ENCODE data around the gene MXD3. TPM values are rescaled to one million over a fixed set of nuclear protein-coding genes. Genes with fewer than 3 reads are reported as not detected.

The MXD3 gene
- polyA plus RNA-seq, 2 of the 4 experiments (the other 2 are of a cell fraction): 5.3 to 16.9 TPM

DNA sequence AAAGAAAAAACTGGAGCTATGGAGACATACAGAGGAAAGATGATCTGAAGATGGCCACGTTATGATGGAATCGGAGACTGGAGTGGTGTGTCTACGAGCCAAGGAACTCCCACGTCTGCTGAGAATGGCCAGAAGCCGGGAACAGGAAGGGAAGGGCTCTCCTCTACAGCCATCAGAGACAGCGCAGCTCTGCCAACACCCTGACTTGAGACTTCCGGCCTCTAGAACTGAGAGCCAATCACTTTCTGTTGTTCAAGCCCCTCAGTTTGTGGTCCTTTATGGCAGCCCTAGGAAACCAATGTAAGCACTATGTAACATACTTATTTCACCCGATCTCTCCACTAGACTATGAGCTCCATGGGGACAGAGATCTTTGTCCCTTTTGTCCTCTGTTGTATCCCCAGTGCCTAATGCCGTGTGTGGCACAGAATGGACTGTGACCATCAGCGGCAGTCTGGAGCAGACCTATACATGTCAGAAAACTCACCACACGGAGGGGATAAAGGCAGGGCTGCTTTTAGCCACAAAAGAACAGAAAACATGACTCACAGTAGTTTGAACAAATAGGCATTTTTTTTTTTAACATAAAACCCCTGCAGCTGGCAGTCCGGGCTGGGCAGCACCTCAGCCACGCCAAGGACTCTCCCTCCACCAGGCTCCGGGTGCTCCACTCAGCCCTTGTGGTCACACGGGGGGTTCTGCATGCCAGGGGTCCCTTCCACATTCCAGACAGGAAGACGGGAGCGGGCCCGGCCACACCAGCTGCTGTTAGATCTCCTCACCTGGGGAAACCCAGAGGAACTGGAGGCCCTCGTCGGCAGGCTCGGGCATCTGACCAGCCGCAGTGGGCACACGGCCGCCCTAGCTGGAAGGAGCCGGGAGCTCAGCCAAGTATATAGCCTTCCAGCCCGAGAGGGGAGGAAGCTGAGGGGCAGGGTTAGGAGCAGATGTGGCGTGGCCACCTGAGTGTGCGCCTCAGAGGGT lies 16.1 kb upstream of the MXD3 start:
- TF ChIP-seq, protein P1, sequence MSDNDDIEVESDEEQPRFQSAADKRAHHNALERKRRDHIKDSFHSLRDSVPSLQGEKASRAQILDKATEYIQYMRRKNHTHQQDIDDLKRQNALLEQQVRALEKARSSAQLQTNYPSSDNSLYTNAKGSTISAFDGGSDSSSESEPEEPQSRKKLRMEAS (IDR thresholded peaks at IDR 0.05): peak; percentile 30; the same call in 1 of the 2 replicates
- TF ChIP-seq KDM1A (IDR thresholded peaks at IDR 0.05; ENCODE audit: low read depth): no peak
- CTCF ChIA-PET: interaction anchor here (0.7 to 3.4 kb wide), 13 partner anchors 8 to 323 kb away, joined by 3 to 21 read pairs (median 4); no protein-coding TSS in a partner anchor
- FAIRE-seq: no peak
- peak overlapping the region; percentile 41 to 81 for H3K27ac ChIP-seq
- ATAC-seq: peak; percentile 28 to 57; a peak in 5 of 6 replicates
- no peak overlapping the region for H3K4me3 ChIP-seq
- POLR2A ChIA-PET: no interaction called here
- 72% methylated on average over 18 of the region's 28 CpGs for WGBS (ENCODE audit: missing lambda C conversion rate)
- H3K4me2 ChIP-seq: peak overlapping the region; percentile 58
- peaks cover 43% of the 10 kb centered on the region for H3K4me1 ChIP-seq
- H3K9me3 ChIP-seq: no peaks in the 10 kb centered on the region
- DNase-seq (ENCODE audit: low read depth in 1 of 2, low spot score in 1 of 2): no peak

DNA sequence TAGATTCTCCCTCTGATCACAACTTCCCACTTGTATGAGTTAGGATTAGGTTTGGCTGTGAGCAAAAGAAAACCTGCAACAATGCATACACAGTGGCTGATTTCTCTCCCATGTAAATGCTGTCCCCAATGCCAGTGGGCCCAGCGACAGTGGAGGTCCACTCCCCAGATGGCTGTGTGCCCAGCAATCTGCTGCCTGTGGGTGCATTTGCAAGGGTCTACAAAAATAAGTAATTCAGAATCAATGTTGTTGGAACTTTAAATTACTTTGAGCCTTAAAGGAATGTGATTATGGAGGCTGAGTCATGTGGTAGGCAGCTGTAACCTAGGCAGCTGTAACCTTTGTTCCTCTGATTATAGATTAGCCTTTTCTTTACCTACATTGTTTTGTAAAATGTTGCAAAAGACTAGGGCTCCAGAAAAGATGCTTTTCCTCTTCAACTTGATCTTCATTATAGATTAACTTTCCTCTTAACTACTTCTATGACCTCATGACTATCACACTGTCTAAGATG lies 14.2 kb upstream of the MXD3 start:
- no peaks in the 10 kb centered on the region for H3K9me3 ChIP-seq
- peak overlapping the region; percentile 70 to 85 for H3K27ac ChIP-seq
- peaks cover 43% of the 10 kb centered on the region for H3K4me1 ChIP-seq
- TF ChIP-seq FOSL2 (IDR thresholded peaks at IDR 0.05) (no peak), FOSL2 (CRISPR knock-in tag; IDR thresholded peaks at IDR 0.05) (peak; percentile 19; the same call in 1 of the 2 replicates), CEBPB (IDR thresholded peaks at IDR 0.05) (peak in 1 of 2 experiments; percentile 74; a peak in 2 of 4 replicates), GATA3 (IDR thresholded peaks at IDR 0.05; ENCODE audit: borderline replicate concordance) (peak; percentile 23; the same call in 1 of the 2 replicates)
- TF ChIP-seq, protein P2, sequence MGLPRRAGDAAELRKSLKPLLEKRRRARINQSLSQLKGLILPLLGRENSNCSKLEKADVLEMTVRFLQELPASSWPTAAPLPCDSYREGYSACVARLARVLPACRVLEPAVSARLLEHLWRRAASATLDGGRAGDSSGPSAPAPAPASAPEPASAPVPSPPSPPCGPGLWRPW (IDR thresholded peaks at IDR 0.05): no peak
- POLR2A ChIA-PET: no interaction called here
- H3K4me2 ChIP-seq: peak overlapping the region; percentile 75
- ATAC-seq (peak; percentile 30 to 60; a peak in 3 of 6 replicates), FAIRE-seq (peak; percentile 32), DNase-seq (ENCODE audit: low read depth in 1 of 2, low spot score in 1 of 2) (no peak)
- CTCF ChIA-PET: interaction anchor here (3.3 to 3.4 kb wide), 2 partner anchors 16 to 77 kb away, joined by 12 to 14 read pairs; no protein-coding TSS in a partner anchor
- no peak overlapping the region for H3K4me3 ChIP-seq
- 11% methylated on average over 1 of the region's 1 CpG for WGBS (ENCODE audit: missing lambda C conversion rate)

DNA sequence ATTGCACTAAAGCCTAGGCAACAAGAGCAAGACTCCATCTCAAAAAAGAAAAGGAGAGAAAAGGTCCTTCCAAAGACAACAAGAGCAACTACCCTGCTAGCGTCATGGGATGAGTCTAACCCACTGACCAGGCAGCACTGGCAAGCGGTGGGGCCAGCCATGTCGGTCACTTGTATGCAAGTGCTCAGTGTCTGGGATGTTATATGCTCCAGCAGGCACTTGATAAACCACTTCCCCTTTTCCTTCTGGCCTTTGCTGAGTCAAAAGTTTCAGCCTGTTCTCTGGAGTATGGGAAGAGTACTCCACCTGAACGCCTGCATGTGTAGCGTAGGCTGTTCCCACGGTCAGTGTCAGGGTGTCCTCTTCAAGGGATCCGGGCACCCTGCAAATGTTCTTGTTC lies 9.2 kb upstream of the MXD3 start:
- Histone ChIP-seq H3K4me3 (no peak overlapping the region), H3K4me1 (peaks cover 16% of the 10 kb centered on the region), H3K9me3 (no peaks in the 10 kb centered on the region), H3K4me2 (no peak overlapping the region), H3K27ac (no peak overlapping the region)
- WGBS (ENCODE audit: missing lambda C conversion rate): 95% methylated on average over 7 of the region's 7 CpGs
- FAIRE-seq (no peak), ATAC-seq (no peak), DNase-seq (ENCODE audit: low read depth in 1 of 2, low spot score in 1 of 2) (no peak)
- POLR2A ChIA-PET: no interaction called here
- CTCF ChIA-PET: interaction anchor here (1.4 to 8.2 kb wide), 5 partner anchors 12 to 83 kb away, joined by 4 to 111 read pairs (median 14); no protein-coding TSS in a partner anchor
- TF ChIP-seq, protein P3, sequence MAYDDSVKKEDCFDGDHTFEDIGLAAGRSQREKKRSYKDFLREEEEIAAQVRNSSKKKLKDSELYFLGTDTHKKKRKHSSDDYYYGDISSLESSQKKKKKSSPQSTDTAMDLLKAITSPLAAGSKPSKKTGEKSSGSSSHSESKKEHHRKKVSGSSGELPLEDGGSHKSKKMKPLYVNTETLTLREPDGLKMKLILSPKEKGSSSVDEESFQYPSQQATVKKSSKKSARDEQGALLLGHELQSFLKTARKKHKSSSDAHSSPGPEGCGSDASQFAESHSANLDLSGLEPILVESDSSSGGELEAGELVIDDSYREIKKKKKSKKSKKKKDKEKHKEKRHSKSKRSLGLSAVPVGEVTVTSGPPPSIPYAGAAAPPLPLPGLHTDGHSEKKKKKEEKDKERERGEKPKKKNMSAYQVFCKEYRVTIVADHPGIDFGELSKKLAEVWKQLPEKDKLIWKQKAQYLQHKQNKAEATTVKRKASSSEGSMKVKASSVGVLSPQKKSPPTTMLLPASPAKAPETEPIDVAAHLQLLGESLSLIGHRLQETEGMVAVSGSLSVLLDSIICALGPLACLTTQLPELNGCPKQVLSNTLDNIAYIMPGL (CRISPR knock-in tag; IDR thresholded peaks at IDR 0.05; ENCODE audit: borderline replicate concordance): no peak
- TF ChIP-seq CHD2 (IDR thresholded peaks at IDR 0.05; ENCODE audit: low read length, partially characterized antibody) (no peak), ZFP36 (IDR thresholded peaks at IDR 0.05; ENCODE audit: borderline replicate concordance, partially characterized antibody) (no peak), TP53 (CRISPR knock-in tag; IDR thresholded peaks at IDR 0.05) (no peak), FOXS1 (CRISPR knock-in tag; IDR thresholded peaks at IDR 0.05) (no peak), POLR2A (IDR thresholded peaks at IDR 0.05; ENCODE audit: low read length) (no peak), HOXB13 (CRISPR knock-in tag; IDR thresholded peaks at IDR 0.05; ENCODE audit: low read depth) (no peak), NFE2L2 (conservative IDR thresholded peaks at IDR 0.05; ENCODE audit: low read length) (no peak), BHLHE40 (IDR thresholded peaks at IDR 0.05; ENCODE audit: low read depth, low read length) (no peak), FOSL2 (IDR thresholded peaks at IDR 0.05) (no peak), FOSL2 (CRISPR knock-in tag; IDR thresholded peaks at IDR 0.05) (no peak), RFX5 (IDR thresholded peaks at IDR 0.05) (no peak), SREBF2 (IDR thresholded peaks at IDR 0.05) (no peak)
- TF ChIP-seq, protein P4, sequence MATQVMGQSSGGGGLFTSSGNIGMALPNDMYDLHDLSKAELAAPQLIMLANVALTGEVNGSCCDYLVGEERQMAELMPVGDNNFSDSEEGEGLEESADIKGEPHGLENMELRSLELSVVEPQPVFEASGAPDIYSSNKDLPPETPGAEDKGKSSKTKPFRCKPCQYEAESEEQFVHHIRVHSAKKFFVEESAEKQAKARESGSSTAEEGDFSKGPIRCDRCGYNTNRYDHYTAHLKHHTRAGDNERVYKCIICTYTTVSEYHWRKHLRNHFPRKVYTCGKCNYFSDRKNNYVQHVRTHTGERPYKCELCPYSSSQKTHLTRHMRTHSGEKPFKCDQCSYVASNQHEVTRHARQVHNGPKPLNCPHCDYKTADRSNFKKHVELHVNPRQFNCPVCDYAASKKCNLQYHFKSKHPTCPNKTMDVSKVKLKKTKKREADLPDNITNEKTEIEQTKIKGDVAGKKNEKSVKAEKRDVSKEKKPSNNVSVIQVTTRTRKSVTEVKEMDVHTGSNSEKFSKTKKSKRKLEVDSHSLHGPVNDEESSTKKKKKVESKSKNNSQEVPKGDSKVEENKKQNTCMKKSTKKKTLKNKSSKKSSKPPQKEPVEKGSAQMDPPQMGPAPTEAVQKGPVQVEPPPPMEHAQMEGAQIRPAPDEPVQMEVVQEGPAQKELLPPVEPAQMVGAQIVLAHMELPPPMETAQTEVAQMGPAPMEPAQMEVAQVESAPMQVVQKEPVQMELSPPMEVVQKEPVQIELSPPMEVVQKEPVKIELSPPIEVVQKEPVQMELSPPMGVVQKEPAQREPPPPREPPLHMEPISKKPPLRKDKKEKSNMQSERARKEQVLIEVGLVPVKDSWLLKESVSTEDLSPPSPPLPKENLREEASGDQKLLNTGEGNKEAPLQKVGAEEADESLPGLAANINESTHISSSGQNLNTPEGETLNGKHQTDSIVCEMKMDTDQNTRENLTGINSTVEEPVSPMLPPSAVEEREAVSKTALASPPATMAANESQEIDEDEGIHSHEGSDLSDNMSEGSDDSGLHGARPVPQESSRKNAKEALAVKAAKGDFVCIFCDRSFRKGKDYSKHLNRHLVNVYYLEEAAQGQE (IDR thresholded peaks at IDR 0.05): no peak
- TF ChIP-seq, protein P2 (IDR thresholded peaks at IDR 0.05): no peak
- TF ChIP-seq, protein P1 (IDR thresholded peaks at IDR 0.05): no peak
- TF ChIP-seq, protein P5, sequence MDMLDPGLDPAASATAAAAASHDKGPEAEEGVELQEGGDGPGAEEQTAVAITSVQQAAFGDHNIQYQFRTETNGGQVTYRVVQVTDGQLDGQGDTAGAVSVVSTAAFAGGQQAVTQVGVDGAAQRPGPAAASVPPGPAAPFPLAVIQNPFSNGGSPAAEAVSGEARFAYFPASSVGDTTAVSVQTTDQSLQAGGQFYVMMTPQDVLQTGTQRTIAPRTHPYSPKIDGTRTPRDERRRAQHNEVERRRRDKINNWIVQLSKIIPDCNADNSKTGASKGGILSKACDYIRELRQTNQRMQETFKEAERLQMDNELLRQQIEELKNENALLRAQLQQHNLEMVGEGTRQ (IDR thresholded peaks at IDR 0.05): no peak
- TF ChIP-seq, protein P6, sequence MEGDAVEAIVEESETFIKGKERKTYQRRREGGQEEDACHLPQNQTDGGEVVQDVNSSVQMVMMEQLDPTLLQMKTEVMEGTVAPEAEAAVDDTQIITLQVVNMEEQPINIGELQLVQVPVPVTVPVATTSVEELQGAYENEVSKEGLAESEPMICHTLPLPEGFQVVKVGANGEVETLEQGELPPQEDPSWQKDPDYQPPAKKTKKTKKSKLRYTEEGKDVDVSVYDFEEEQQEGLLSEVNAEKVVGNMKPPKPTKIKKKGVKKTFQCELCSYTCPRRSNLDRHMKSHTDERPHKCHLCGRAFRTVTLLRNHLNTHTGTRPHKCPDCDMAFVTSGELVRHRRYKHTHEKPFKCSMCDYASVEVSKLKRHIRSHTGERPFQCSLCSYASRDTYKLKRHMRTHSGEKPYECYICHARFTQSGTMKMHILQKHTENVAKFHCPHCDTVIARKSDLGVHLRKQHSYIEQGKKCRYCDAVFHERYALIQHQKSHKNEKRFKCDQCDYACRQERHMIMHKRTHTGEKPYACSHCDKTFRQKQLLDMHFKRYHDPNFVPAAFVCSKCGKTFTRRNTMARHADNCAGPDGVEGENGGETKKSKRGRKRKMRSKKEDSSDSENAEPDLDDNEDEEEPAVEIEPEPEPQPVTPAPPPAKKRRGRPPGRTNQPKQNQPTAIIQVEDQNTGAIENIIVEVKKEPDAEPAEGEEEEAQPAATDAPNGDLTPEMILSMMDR (IDR thresholded peaks at IDR 0.05): no peak

All from A549 (cell line).